HepG2 (cell line): ENCODE data around the gene UBE2I. TPM values are rescaled to one million over a fixed set of nuclear protein-coding genes. Genes with fewer than 3 reads are reported as not detected.

Experiments
- ATAC-seq: fragments of 200-7000 bp; cut with Tn5 transposase; 3 replicates; pipeline ENCODE4 v1.9.1; 2020; ENCODE audit warnings: mild to moderate bottlenecking, moderate library complexity
- BruUV-seq: library from RNA; stranded (reverse); fragments of 400-500 nt; replicated peaks from 2 replicates; lab custom pipeline; 2021; lab: Mats Ljungman, UMichigan
- CTCF ChIA-PET: fragments of 300-600 bp; formaldehyde crosslinking; extraction: SDS; loops from one replicate; lab custom pipeline; 2021; ENCODE audit warnings: low total read pairs, inconsistent platforms, low intra/inter-chr PET ratio; lab: Yijun Ruan, JAX
- POLR2A ChIA-PET: fragments of 350-600 bp; sonication (Branson Sonifier 250); formaldehyde crosslinking; loops from one replicate; lab custom pipeline; 2020; ENCODE audit warnings: antibody characterized with exemption, inconsistent platforms; lab: Yijun Ruan, JAX
- DNase-seq: peaks from one replicate; pipeline ENCODE4 v3.0.0-alpha.2; 2015; ENCODE audit warnings: low spot score
- FAIRE-seq: peaks from 3 replicates; lab custom pipeline; 2011; peaks lifted over from hg19 to GRCh38; lab: Jason Lieb, UNC
- H2AFZ ChIP-seq: one replicate; pipeline ENCODE4 v1.6.1; 2011; ENCODE audit warnings: low read length, inconsistent platforms
- H3K27ac ChIP-seq: fragments of 300-600 bp; 3 replicates; pipeline ENCODE4 v1.8.0; 2011; ENCODE audit warnings: mixed run types, mild to moderate bottlenecking, mixed read lengths, low read length, inconsistent platforms; ENCODE audit not compliant: insufficient read depth; ENCODE audit errors: extremely low read length
- H3K27me3 ChIP-seq, 2 experiments: fragments of 200-600 bp in 1 of 2; 2 replicates in 1 of 2; 3 replicates in 1 of 2; pipeline versions ENCODE4 v1.6.0 to v1.8.0; 2011; ENCODE audit warnings: low read length in 2 of 2, mild to moderate bottlenecking in 2 of 2, moderate library complexity in 2 of 2, inconsistent platforms in 1 of 2; ENCODE audit not compliant: insufficient read depth in 2 of 2, control insufficient read depth in 1 of 2
- H3K36me3 ChIP-seq, 2 experiments: fragments of 200-600 bp in 1 of 2; replicated peaks in 1 of 2; 2 replicates in 1 of 2; 3 replicates in 1 of 2; pipeline versions ENCODE4 v1.5.1 to v1.8.0; 2011; ENCODE audit warnings: low read length in 2 of 2, inconsistent platforms in 1 of 2; ENCODE audit not compliant: insufficient read depth in 2 of 2, control insufficient read depth in 1 of 2
- H3K4me1 ChIP-seq: 2 replicates; pipeline ENCODE4 v1.5.1; 2012; ENCODE audit warnings: low read length, inconsistent platforms; ENCODE audit not compliant: insufficient read depth
- H3K4me2 ChIP-seq: 2 replicates; pipeline ENCODE4 v1.6.0; 2011; ENCODE audit warnings: low read depth, low read length, inconsistent platforms
- H3K4me3 ChIP-seq, 3 experiments: fragments of 200-600 bp in 1 of 3; sonication (generic), shearing (Covaris generic) in 1 of 3; replicated peaks in 1 of 3; 2 replicates each; pipeline ENCODE4 v1.5.1; 2011 to 2016; ENCODE audit warnings: low read length in 3 of 3, inconsistent platforms in 2 of 3, low read depth in 2 of 3, mild to moderate bottlenecking in 2 of 3, control low read depth in 1 of 3, mixed read lengths in 1 of 3; ENCODE audit not compliant: insufficient read depth in 1 of 3
- H3K79me2 ChIP-seq: one replicate; pipeline ENCODE4 v1.6.1; 2011; ENCODE audit warnings: low read length, inconsistent platforms; ENCODE audit not compliant: insufficient read depth
- H3K9ac ChIP-seq: 2 replicates; pipeline ENCODE4 v1.6.0; 2011; ENCODE audit warnings: mild to moderate bottlenecking, low read depth, low read length, inconsistent platforms; ENCODE audit not compliant: insufficient read depth
- H3K9me3 ChIP-seq: 2 replicates; pipeline ENCODE4 v1.5.1; 2012; ENCODE audit warnings: mild to moderate bottlenecking, low read length
- H4K20me1 ChIP-seq: 2 replicates; pipeline ENCODE4 v1.6.0; 2011; ENCODE audit warnings: inconsistent platforms, mild to moderate bottlenecking, low read length, moderate library complexity; ENCODE audit not compliant: insufficient read depth
- HCFC1 ChIP-seq: fragments of 150-350 bp; IDR thresholded peaks from 2 replicates; pipeline ENCODE4 v1.6.1; 2014; ENCODE audit warnings: low read depth, low read length
- KLF16 ChIP-seq, 2 experiments: sonication (generic) in 1 of 2; formaldehyde crosslinking in 1 of 2; IDR thresholded peaks; 2 replicates each; pipeline versions ENCODE4 v1.6.1 to v1.8.0; 2016 to 2023; ENCODE audit warnings: missing genetic modification reagents in 2 of 2, missing compliant biosample characterization in 1 of 2
- POLR2G ChIP-seq: fragments of 200-400 bp; formaldehyde crosslinking; IDR thresholded peaks from 2 replicates; pipeline ENCODE4 v1.6.1; 2018; ENCODE audit warnings: mild to moderate bottlenecking, low read depth, low read length, moderate library complexity
- RARA ChIP-seq: IDR thresholded peaks from 2 replicates; pipeline ENCODE4 v1.6.1; 2016; ENCODE audit warnings: missing genetic modification reagents, missing compliant biosample characterization
- REXO4 ChIP-seq: sonication (generic); formaldehyde crosslinking; IDR thresholded peaks from 2 replicates; pipeline ENCODE4 v1.8.0; 2022; ENCODE audit warnings: missing genetic modification reagents, mild to moderate bottlenecking, borderline replicate concordance
- SMAD1 ChIP-seq: sonication (generic); formaldehyde crosslinking; IDR thresholded peaks from 2 replicates; pipeline ENCODE4 v1.4.0; 2020; ENCODE audit warnings: missing genetic modification reagents, low read depth, mild to moderate bottlenecking, borderline replicate concordance
- SYNCRIP ChIP-seq: fragments of 200-400 bp; formaldehyde crosslinking; IDR thresholded peaks from 2 replicates; pipeline ENCODE4 v1.6.1; 2018; ENCODE audit warnings: mild to moderate bottlenecking, low read depth, low read length; ENCODE audit not compliant: insufficient read depth
- ZBTB38 ChIP-seq: sonication (generic); formaldehyde crosslinking; IDR thresholded peaks from 2 replicates; pipeline ENCODE4 v1.5.1; 2020; ENCODE audit warnings: mild to moderate bottlenecking, missing genetic modification reagents
- ZFP82 ChIP-seq: sonication (generic); formaldehyde crosslinking; IDR thresholded peaks from 2 replicates; pipeline ENCODE4 v1.5.1; 2020; ENCODE audit warnings: mild to moderate bottlenecking, missing genetic modification reagents, borderline replicate concordance
- ZSCAN22 ChIP-seq: sonication (generic); formaldehyde crosslinking; IDR thresholded peaks from 2 replicates; pipeline ENCODE4 v1.4.0; 2020; ENCODE audit warnings: mild to moderate bottlenecking, missing genetic modification reagents
- WGBS: methylation state at CpG from one replicate; pipeline ENCODE4 v1.1.6; 2017; ENCODE audit warnings: low lambda C conversion rate; 5-methylcytosine and 5-hydroxymethylcytosine counted together
- in situ Hi-C: cut with HindIII; loops from 2 replicates; pipeline ENCODE4 v1.10.0; 2017; ENCODE audit warnings: low pct_unique_long_range_greater_than_20kb; ENCODE audit not compliant: extremely low pct_ligation_motif_present
- intact Hi-C: fragments of 100-400 bp; cut with micrococcal nuclease; formaldehyde crosslinking; loops from one replicate; pipeline ENCODE4 v1.10.0; 2022; ENCODE audit not compliant: unreplicated experiment
- polyA plus RNA-seq, 8 experiments: library from polyadenylated mRNA; depleted of rRNA in 3 of 8; stranded (reverse) in 7 of 8; unstranded in 1 of 8; fragments of >200 nt; fragmentation: Illumina TruSeq in 4 of 8; extraction: Trizol in 4 of 8; gene quantifications; 2 replicates each; pipeline versions ENCODE4 v1.2.1 to v1.2.3, GENCODE V29; 2011 to 2016; ENCODE audit warnings: low read depth in 4 of 8, missing spikeins in 1 of 8, mixed read lengths in 1 of 8; ENCODE audit not compliant: insufficient read depth in 1 of 8
- total RNA-seq, 5 experiments: library from RNA; depleted of rRNA; stranded (reverse); fragments of >200 nt; fragmentation: Illumina TruSeq; extraction: Trizol; gene quantifications; 2 replicates each; pipeline ENCODE4 v1.2.3, GENCODE V29; 2016; ENCODE audit warnings: low read depth in 1 of 5
- TF ChIP-seq, protein P1 (sequence below): sonication (generic); formaldehyde crosslinking; IDR thresholded peaks from 2 replicates; pipeline ENCODE4 v1.4.0; 2020; ENCODE audit warnings: mild to moderate bottlenecking, missing genetic modification reagents
- TF ChIP-seq, protein P2 (sequence below): sonication (generic); formaldehyde crosslinking; IDR thresholded peaks from 2 replicates; pipeline ENCODE4 v1.4.0; 2020; ENCODE audit warnings: missing genetic modification reagents; ENCODE audit errors: not compliant biosample characterization
- TF ChIP-seq, protein P3 (sequence below), 2 experiments: sonication (generic) in 1 of 2; formaldehyde crosslinking in 1 of 2; IDR thresholded peaks; 2 replicates each; pipeline versions ENCODE4 v1.4.0 to v1.6.1; 2018 to 2020; ENCODE audit warnings: missing genetic modification reagents in 2 of 2, borderline replicate concordance in 1 of 2, low read depth in 1 of 2, mild to moderate bottlenecking in 1 of 2, missing biosample characterization in 1 of 2
- TF ChIP-seq, protein P4 (sequence below): sonication (generic); formaldehyde crosslinking; IDR thresholded peaks from 2 replicates; pipeline ENCODE4 v1.9.0; 2021; ENCODE audit warnings: missing genetic modification reagents, mild to moderate bottlenecking, borderline replicate concordance
- TF ChIP-seq, protein P5 (sequence below): sonication (generic); formaldehyde crosslinking; IDR thresholded peaks from 2 replicates; pipeline ENCODE4 v1.5.0; 2020; ENCODE audit warnings: mild to moderate bottlenecking, low read depth, missing genetic modification reagents, borderline replicate concordance

The UBE2I gene
- total and polyA plus RNA-seq, 2 of the 13 experiments (the other 11 are each of a cell fraction or from before 2014, with no cell fraction given): 75.8 to 98.9 TPM

DNA sequence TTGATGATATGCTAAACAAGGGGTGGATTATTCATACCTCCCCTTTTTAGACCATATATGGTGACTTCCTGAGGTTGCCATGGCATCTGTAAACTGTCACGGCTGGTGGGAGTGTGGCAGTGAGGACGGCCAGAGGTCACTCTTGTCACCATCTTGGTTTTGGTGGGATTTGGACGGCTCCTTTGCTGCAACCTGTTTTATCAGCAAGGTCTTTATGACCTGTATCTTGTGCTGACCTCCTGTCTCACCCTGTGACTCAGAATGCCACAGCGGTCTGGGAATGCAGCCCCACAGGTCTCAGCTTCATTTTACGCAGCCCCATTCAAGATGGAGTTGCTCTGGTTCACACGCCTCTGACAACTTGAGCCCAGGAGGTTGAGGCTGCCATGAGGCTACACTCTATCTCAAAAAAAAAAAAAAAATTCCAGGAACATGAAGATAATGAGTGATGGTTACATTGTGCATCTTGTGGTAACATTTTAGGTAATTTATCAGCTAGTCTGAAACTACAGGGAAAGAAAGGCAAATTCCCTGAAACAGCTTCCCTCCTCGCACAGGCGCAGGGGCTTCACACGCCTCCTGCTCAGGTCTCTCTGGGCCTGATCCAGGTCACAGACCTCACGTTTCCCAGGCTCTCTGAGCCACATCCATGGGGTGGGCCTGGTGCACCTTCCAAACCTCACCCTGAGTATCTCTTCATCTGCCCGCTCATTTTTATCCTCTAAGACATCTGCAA is 15.3 kb upstream of the UBE2I start:
- DNase-seq: no peak
- FAIRE-seq: no peak
- H3K4me3 ChIP-seq: no peak overlapping the region
- no peaks in the 10 kb centered on the region for H4K20me1 ChIP-seq
- peaks cover 5 to 10% of the 10 kb centered on the region in 2 experiments; a peak in 4 of 5 replicates for H3K27me3 ChIP-seq
- H3K27ac ChIP-seq: no peak overlapping the region
- POLR2A ChIA-PET: no interaction called here
- intact Hi-C loops: no loop called here
- H3K79me2 ChIP-seq: no peaks in the 10 kb centered on the region
- no TSS peak for BruUV-seq
- peaks cover 58% of the 10 kb centered on the region for H3K4me1 ChIP-seq
- H3K9ac ChIP-seq: no peak overlapping the region
- no peak overlapping the region for H2AFZ ChIP-seq
- CTCF ChIA-PET: no interaction called here
- no peak for ATAC-seq
- 66% methylated on average over 11 of the region's 11 CpGs for WGBS
- no peak for TF ChIP-seq ZFP82 (CRISPR knock-in tag)
- TF ChIP-seq SMAD1 (CRISPR knock-in tag): no peak
- no peak for TF ChIP-seq ZSCAN22 (CRISPR knock-in tag)
- TF ChIP-seq, protein P1, sequence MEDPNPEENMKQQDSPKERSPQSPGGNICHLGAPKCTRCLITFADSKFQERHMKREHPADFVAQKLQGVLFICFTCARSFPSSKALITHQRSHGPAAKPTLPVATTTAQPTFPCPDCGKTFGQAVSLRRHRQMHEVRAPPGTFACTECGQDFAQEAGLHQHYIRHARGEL (CRISPR knock-in tag): no peak
- TF ChIP-seq ZBTB38 (CRISPR knock-in tag): no peak
- TF ChIP-seq SYNCRIP: no peak
- TF ChIP-seq, protein P2, sequence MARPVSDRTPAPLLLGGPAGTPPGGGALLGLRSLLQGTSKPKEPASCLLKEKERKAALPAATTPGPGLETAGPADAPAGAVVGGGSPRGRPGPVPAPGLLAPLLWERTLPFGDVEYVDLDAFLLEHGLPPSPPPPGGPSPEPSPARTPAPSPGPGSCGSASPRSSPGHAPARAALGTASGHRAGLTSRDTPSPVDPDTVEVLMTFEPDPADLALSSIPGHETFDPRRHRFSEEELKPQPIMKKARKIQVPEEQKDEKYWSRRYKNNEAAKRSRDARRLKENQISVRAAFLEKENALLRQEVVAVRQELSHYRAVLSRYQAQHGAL: no peak
- no peak for TF ChIP-seq KLF16 (CRISPR knock-in tag; IDR thresholded peaks at IDR 0.05)
- TF ChIP-seq HCFC1: no peak
- TF ChIP-seq, protein P3, sequence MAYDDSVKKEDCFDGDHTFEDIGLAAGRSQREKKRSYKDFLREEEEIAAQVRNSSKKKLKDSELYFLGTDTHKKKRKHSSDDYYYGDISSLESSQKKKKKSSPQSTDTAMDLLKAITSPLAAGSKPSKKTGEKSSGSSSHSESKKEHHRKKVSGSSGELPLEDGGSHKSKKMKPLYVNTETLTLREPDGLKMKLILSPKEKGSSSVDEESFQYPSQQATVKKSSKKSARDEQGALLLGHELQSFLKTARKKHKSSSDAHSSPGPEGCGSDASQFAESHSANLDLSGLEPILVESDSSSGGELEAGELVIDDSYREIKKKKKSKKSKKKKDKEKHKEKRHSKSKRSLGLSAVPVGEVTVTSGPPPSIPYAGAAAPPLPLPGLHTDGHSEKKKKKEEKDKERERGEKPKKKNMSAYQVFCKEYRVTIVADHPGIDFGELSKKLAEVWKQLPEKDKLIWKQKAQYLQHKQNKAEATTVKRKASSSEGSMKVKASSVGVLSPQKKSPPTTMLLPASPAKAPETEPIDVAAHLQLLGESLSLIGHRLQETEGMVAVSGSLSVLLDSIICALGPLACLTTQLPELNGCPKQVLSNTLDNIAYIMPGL (CRISPR knock-in tag; IDR thresholded peaks at IDR 0.05; ENCODE audit: borderline replicate concordance in 1 of 2, low read depth in 1 of 2): no peak
- no peak for TF ChIP-seq REXO4 (CRISPR knock-in tag)
- no peak for TF ChIP-seq POLR2G
- TF ChIP-seq, protein P4, sequence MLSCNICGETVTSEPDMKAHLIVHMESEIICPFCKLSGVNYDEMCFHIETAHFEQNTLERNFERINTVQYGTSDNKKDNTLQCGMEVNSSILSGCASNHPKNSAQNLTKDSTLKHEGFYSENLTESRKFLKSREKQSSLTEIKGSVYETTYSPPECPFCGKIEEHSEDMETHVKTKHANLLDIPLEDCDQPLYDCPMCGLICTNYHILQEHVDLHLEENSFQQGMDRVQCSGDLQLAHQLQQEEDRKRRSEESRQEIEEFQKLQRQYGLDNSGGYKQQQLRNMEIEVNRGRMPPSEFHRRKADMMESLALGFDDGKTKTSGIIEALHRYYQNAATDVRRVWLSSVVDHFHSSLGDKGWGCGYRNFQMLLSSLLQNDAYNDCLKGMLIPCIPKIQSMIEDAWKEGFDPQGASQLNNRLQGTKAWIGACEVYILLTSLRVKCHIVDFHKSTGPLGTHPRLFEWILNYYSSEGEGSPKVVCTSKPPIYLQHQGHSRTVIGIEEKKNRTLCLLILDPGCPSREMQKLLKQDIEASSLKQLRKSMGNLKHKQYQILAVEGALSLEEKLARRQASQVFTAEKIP (CRISPR knock-in tag): no peak
- TF ChIP-seq RARA (CRISPR knock-in tag): no peak
- TF ChIP-seq, protein P5, sequence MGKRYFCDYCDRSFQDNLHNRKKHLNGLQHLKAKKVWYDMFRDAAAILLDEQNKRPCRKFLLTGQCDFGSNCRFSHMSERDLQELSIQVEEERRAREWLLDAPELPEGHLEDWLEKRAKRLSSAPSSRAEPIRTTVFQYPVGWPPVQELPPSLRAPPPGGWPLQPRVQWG (CRISPR knock-in tag): no peak
- in situ Hi-C loops: no loop called here
- no peaks in the 10 kb centered on the region for H3K36me3 ChIP-seq
- no peak overlapping the region for H3K4me2 ChIP-seq
- H3K9me3 ChIP-seq: no peaks in the 10 kb centered on the region
